ENCODE results near the gene NKAIN2. TPM values are rescaled to one million over a fixed set of nuclear protein-coding genes. Genes with fewer than 3 reads are reported as not detected.
"Not testable (repeated sequence)": the region's sequence is repeated elsewhere in the genome, so short reads cannot be mapped to it uniquely, and the experiment has no call there.

NKAIN2 gene
- total RNA-seq, 4 donors from 2014 or later = 0.19 TPM; not detected in 3

DNA sequence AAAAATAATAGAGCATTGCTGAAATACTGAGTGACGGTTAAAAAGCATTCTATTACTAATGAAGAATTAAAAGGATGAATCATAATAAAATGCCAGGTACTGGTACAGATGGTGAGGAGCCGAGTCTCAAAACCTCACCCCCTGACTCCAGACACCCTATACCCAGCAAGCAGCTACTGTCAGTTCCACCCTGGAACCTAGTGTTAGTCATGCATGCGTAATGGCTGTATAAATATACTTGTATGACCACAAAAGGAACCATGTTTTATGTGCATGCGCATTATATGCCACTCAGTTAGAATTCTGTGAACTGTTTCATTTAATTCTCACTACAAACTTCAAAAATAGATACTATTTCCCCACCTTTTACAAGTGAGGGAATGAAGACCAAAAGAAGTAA lies 589.9 kb downstream of the NKAIN2 start:
- no peaks in the 10 kb centered on the region for H3K4me1 ChIP-seq
- H3K27me3 ChIP-seq = no peaks in the 10 kb centered on the region
- TF ChIP-seq, protein P1, sequence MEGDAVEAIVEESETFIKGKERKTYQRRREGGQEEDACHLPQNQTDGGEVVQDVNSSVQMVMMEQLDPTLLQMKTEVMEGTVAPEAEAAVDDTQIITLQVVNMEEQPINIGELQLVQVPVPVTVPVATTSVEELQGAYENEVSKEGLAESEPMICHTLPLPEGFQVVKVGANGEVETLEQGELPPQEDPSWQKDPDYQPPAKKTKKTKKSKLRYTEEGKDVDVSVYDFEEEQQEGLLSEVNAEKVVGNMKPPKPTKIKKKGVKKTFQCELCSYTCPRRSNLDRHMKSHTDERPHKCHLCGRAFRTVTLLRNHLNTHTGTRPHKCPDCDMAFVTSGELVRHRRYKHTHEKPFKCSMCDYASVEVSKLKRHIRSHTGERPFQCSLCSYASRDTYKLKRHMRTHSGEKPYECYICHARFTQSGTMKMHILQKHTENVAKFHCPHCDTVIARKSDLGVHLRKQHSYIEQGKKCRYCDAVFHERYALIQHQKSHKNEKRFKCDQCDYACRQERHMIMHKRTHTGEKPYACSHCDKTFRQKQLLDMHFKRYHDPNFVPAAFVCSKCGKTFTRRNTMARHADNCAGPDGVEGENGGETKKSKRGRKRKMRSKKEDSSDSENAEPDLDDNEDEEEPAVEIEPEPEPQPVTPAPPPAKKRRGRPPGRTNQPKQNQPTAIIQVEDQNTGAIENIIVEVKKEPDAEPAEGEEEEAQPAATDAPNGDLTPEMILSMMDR (IDR thresholded peaks at IDR 0.05) = no peak
- no peak for TF ChIP-seq POLR2A (IDR thresholded peaks at IDR 0.05)
- H3K4me3 ChIP-seq = no peak overlapping the region
- H3K9me3 ChIP-seq = no peaks in the 10 kb centered on the region
- intact Hi-C loops (cut with DNase I) = no loop called here
- H3K36me3 ChIP-seq = no peaks in the 10 kb centered on the region
- no peak overlapping the region for H3K27ac ChIP-seq
- DNase-seq = no peak
- WGBS, 2 donors = 76 to 80% methylated on average over 4 of the region's 4 CpGs

DNA sequence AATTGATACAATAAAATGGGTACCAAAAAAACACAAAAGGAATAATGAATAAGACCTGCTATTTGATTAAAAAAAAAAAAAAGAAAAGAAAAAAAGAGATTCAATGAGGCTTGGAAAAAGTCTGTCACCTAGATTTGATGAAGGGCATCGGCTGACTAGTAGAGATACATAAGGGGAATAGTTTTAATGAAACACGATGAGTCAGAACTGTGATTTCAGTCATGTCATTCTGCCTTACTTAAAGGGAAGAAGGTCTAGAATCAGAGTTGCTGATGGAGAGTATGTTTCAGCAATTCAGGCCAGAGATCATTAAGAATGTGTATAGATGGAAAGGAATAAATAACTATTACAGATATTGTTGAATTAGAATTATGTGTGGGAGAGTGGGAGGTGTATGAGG lies 592.7 kb downstream of the NKAIN2 start:
- no peaks in the 10 kb centered on the region for H3K36me3 ChIP-seq
- H3K4me3 ChIP-seq = no peak overlapping the region
- H3K9me3 ChIP-seq = no peaks in the 10 kb centered on the region
- H3K27me3 ChIP-seq = no peaks in the 10 kb centered on the region
- no peaks in the 10 kb centered on the region for H3K4me1 ChIP-seq
- no peak overlapping the region for H3K27ac ChIP-seq
- DNase-seq = no peak
- intact Hi-C loops (cut with DNase I) = no loop called here
- no peak for TF ChIP-seq POLR2A (IDR thresholded peaks at IDR 0.05)
- TF ChIP-seq, protein P1 (IDR thresholded peaks at IDR 0.05) = no peak
- 66 to 81% methylated on average over 2 of the region's 2 CpGs for WGBS, 2 donors

DNA sequence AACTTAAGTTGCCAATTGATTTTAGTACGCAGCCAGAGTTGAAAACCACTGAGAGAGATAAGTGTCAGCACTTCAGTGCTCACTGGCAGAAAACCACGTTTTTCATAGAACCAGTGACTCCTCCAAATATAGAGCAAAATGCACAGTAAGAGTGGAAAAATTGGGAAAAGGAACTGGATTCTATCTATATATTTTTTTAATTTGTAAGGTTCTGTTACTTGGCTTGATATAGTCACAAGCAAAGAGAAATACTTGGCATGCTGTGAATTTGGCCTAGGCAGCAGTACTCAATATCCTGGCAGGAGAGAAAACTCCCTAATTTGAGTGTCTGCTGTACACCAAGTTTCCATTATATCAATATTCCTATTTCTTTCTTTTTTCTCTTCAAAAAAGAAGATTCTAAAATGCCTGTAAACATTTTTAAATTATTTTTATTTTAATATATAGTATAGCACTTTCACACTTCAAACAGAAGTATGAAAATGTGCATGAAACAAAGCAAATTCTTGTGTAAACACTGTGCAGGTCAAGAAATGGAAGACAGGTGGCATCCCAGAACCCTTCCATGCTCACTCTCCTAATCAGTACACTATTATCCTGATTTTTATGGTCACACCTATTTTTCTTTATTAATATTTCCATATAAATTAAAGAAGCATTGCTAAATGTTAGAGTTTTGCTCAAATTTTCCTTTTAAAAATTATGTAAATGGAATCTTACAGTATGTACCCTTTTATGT lies 596.8 kb downstream of the NKAIN2 start:
- DNase-seq = no peak
- Histone ChIP-seq H3K4me1 (no peaks in the 10 kb centered on the region), H3K27ac (no peak overlapping the region), H3K4me3 (no peak overlapping the region), H3K9me3 (no peaks in the 10 kb centered on the region), H3K36me3 (no peaks in the 10 kb centered on the region), H3K27me3 (no peaks in the 10 kb centered on the region)
- 61 to 63% methylated on average over 2 of the region's 2 CpGs for WGBS, 2 donors
- intact Hi-C loops (cut with DNase I) = no loop called here
- TF ChIP-seq POLR2A (IDR thresholded peaks at IDR 0.05) = no peak
- TF ChIP-seq, protein P1 (IDR thresholded peaks at IDR 0.05) = no peak

DNA sequence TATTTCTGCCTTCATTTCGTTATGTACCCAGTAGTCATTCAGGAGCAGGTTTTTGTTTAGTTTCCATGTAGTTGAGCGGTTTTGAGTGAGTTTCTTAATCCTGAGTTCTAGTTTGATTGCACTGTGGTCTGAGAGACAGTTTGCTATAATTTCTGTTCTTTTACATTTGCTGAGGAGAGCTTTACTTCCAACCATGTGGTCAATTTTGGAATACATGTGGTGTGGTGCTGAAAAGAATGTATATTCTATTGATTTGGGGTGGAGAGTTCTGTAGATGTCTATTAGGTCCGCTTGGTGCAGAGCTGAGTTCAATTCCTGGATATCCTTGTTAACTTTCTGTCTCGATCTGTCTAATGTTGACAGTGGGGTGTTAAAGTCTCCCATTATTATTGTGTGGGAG lies 606.8 kb downstream of the NKAIN2 start:
- intact Hi-C loops (cut with DNase I); H3K4me3 ChIP-seq; H3K27ac ChIP-seq; H3K4me1 ChIP-seq; H3K36me3 ChIP-seq; H3K9me3 ChIP-seq; DNase-seq; H3K27me3 ChIP-seq: not testable (repeated sequence)
- 60 to 69% methylated on average over 4 of the region's 4 CpGs for WGBS, 2 donors

DNA sequence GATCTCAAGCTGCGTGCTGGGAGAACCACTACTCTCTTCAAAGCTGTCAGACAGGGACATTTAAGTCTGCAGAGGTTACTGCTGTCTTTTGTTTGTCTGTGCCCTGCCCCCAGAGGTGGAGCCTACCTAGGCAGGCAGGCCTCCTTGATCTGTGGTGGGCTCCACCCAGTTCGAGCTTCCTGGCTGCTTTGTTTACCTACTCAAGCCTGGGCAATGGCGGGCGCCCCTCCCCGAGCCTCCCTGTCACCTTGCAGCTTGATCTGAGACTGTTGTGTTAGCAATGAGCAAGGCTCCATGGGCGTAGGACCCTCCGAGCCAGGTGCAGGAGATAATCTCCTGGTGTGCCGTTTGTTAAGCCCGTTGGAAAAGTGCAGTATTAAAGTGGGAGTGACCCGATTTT lies 609.0 kb downstream of the NKAIN2 start:
- H3K4me3 ChIP-seq; intact Hi-C loops (cut with DNase I); H3K27ac ChIP-seq; H3K4me1 ChIP-seq; H3K9me3 ChIP-seq; H3K36me3 ChIP-seq; DNase-seq; H3K27me3 ChIP-seq: not testable (repeated sequence)
- WGBS, 2 donors = 52 to 59% methylated on average over 5 to 6 of the region's 10 CpGs

DNA sequence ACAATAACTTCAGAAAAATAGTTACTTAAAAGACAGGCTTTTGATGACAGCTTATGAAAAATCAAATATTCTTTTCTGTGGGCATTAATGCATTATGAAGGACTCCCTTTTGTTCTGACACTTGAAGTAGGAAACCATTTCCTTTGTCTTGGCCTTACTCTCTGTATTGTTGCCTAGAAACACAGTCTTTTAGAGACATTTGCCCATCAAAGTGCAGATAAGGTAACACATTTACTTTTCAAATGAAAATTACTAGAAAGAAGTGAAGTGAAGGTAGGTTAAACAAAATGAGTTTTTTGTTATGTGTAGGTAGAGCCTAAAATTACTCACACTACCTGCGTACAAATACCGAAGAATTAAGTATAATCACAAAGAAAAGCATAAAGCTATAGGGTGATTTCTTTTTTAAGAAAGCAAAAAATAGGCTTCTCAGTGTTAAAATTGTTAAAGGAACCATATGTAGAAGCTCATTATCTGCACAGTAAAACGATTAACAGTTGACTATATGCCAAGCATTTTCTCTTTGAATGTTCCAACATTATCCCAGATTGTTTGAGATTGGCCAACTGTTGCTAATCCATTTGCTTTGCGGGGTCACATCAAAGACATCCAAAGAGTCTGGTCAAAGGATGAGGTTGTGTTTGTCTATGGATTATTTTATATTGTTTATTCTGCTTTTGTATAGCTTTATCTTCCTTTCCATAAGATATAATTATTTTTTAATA lies 616.6 kb downstream of the NKAIN2 start:
- 28 to 42% methylated on average over 4 of the region's 4 CpGs for WGBS, 2 donors
- no peak overlapping the region for H3K4me3 ChIP-seq
- H3K27ac ChIP-seq = no peak overlapping the region
- no peaks in the 10 kb centered on the region for H3K9me3 ChIP-seq
- no peaks in the 10 kb centered on the region for H3K36me3 ChIP-seq
- intact Hi-C loops (cut with DNase I) = no loop called here
- TF ChIP-seq POLR2A (IDR thresholded peaks at IDR 0.05) = no peak
- TF ChIP-seq, protein P1 (IDR thresholded peaks at IDR 0.05) = no peak
- no peak for DNase-seq
- no peaks in the 10 kb centered on the region for H3K4me1 ChIP-seq
- H3K27me3 ChIP-seq = no peaks in the 10 kb centered on the region
